Raji (cell line): ENCODE results near the gene R3HCC1L.

Source experiments
- POLR2A ChIP-seq: IDR thresholded peaks from 2 replicates; pipeline ENCODE4 v1.6.1; 2011; ENCODE audit warnings: low read depth, low read length, control low read depth; ENCODE audit not compliant: insufficient read depth

The R3HCC1L gene

GRCh38 chr10:98270073-98270740, 135.8 kb downstream of the R3HCC1L start:
- TF ChIP-seq POLR2A = no peak

GRCh38 chr10:98270786-98271185, 136.3 kb downstream of the R3HCC1L start:
- TF ChIP-seq POLR2A = no peak

DNA sequence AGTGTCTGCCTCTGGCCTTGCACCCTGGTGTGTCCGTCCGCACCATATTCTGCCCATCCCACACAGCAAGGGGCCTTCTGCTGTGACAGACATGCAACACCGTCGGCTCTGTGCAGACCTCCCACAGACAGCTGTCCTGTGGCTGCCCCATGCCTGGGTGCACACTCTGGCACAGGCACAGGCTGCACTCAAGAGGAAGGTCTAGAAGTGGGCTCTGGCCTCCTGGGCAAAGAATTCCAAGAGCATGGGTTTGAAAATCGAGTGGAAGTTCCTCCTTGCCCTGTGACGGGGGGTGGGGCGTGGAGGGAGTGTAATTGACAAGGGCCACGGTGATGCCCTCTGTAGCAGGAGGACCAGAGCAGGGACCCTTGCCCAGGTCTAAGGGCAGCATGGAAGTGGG, 137.8 kb downstream of the R3HCC1L start:
- TF ChIP-seq POLR2A = no peak

DNA sequence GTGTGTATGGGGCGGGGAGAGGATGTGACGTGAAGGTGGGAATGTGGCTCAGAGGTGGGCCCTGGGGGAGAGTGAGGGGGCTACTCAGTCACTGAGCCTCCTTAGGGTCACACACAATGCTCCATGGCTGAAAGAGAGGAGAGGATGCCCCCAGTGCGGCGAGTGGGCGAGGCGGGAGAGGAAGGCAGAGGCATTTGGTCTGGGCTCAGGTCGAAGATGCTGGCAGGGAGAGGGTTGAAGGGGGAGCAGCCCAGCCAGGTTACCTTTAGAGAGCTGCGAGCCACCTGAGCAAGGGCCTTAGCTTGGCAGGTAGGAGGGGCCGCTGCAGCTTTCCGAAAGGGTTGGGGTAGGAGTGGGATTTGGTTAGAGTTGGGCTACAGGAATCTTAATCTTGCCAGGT, 138.2 kb downstream of the R3HCC1L start:
- TF ChIP-seq POLR2A = no peak

GRCh38 chr10:98273057-98273850, 138.8 kb downstream of the R3HCC1L start:
- no peak for TF ChIP-seq POLR2A

DNA sequence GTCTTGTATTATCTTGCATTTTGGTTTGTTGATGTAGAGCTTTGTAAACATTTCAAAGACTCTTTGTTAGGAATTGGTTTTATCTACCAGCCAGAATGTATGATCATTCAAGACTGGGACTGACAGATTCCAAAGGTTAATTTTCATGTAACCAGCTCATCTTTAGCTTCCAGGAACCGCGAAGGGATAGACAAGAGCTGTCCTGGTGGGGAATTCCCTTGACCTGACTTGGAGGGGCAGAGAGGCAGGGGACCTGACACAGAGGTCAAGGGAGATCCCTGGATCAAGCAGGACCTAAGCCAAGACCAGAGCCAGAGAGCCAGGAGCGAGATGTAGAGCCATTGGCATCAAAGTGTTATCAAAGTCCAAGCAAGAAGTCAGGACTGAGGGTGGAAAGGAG, 140.1 kb downstream of the R3HCC1L start:
- no peak for TF ChIP-seq POLR2A

DNA sequence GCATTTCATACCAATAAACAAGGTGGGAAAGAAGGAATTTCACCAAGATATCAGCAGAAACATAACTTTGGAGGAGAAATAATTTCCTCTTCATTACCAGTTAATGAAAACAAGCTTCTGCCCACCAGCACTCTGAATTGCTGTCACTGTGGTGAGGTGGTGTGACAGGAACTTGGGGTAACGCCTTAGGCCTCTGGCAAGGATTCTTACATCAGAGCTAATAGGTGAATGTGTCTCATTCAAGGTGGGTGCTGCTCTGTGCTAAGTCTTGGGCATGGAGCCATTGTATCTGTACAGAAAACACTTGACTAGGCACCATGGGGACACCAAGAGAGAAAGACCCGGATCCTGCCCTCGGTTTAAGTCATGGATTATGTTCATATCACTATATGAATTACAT, 141.9 kb downstream of the R3HCC1L start:
- no peak for TF ChIP-seq POLR2A

GRCh38 chr10:98285416-98285815, 151.0 kb downstream of the R3HCC1L start:
- no peak for TF ChIP-seq POLR2A

DNA sequence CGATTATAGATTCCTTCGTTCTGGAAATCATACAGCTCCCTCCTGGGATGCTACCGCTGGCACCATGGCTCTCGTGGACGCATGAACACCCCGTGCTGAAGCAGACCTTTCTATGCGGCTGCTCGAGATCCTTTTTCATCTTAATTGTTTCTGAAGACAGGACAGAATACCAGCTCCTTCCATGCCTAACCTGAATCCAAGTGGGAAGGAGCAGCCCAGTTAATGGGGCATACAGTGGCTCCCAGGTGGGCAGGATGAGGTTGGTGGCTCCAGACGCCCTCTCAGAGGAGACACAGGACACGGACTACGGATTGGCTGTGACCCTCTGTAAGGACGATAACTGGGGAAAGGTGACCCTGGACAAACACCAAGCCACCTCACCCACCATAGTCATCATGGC, 152.0 kb downstream of the R3HCC1L start:
- TF ChIP-seq POLR2A = no peak

- no peak for TF ChIP-seq POLR2A
Observed at GRCh38 chr10:98287321-98287720, 152.9 kb downstream of the R3HCC1L start.

- TF ChIP-seq POLR2A = no peak
Observed at GRCh38 chr10:98289802-98290209, 155.3 kb downstream of the R3HCC1L start.

GRCh38 chr10:98292971-98293370, 158.5 kb downstream of the R3HCC1L start:
- no peak for TF ChIP-seq POLR2A

DNA sequence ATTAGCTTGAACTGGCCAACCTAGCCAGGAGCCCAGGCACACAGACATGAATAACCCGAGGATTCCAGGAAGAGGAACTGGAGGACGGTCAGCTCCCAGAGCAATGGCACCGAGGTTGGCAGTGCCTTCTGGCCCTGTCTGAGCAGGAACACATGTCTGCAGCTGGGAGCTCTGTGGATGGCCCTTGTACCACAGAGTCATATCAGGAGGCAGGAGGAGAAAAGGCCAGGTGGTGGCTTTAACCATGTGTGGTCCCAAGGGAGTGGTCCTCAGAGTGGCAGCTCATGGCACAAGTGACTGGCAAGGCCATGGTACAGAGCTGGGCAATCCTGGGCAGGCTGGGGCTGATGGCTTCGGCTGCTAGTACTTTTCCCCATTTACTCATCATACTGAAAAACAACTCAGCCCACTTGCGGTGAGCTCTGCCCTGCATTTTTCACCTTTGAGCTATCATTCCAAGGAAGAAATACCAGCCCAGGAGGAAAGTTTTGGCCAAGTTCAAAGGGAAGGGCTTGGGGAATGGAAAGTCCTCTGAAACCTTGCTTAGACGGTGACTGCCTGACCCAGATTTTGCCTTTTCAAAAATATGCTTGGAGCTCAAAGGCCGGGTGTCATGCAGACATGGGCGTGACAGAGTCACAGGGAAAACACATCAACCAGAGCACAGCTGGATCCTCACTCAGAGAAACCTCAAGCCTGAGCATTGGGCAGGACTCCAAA, 159.3 kb downstream of the R3HCC1L start:
- TF ChIP-seq POLR2A = no peak

DNA sequence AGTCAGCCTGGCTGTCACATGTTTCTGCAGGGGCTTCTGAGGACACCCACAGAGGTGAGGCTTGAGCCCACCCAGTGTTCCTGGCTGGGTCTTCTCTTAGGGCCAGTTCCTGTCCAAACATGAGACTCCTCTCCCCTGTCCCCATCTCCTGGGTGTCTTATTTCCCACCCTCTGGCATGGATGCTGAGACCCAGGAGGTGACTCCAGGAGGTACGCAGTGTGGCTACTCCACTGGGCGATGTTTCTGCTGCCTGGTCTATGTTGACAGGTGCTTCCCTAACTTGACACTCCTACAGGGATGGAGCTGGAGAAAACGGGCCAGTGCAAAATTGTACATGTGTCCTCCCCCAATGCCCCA, 159.8 kb downstream of the R3HCC1L start:
- TF ChIP-seq POLR2A = no peak
